Lower lobe of right lung (tissue), 2 donors: ENCODE measurements around the gene ZBTB44. TPM values are rescaled to one million over a fixed set of nuclear protein-coding genes. Genes with fewer than 3 reads are reported as not detected.

ENCODE experiments used
- ATAC-seq, 2 donors: fragments of 200-7000 bp; cut with Tn5 transposase; one replicate each; pipeline ENCODE4 v1.9.1; 2020 to 2022; ENCODE audit warnings: mild to moderate bottlenecking in 2 of 2, moderate library complexity in 2 of 2
- DNase-seq: peaks from one replicate; pipeline ENCODE4 v3.0.0-alpha.2; 2020
- H3K27ac ChIP-seq: fragments of 200-600 bp; one replicate; pipeline ENCODE4 v1.8.0; 2022
- H3K27me3 ChIP-seq: fragments of 200-600 bp; one replicate; pipeline ENCODE4 v1.8.0; 2022; ENCODE audit warnings: low read depth
- H3K36me3 ChIP-seq: fragments of 200-600 bp; one replicate; pipeline ENCODE4 v1.8.0; 2022; ENCODE audit warnings: mild to moderate bottlenecking
- H3K4me1 ChIP-seq: fragments of 200-600 bp; one replicate; pipeline ENCODE4 v1.8.0; 2022
- H3K4me3 ChIP-seq: fragments of 200-600 bp; one replicate; pipeline ENCODE4 v1.8.0; 2022; ENCODE audit warnings: mild to moderate bottlenecking
- H3K9me3 ChIP-seq: fragments of 200-600 bp; one replicate; pipeline ENCODE4 v1.8.0; 2022
- intact Hi-C: fragments of 100-400 bp; cut with DNase I; formaldehyde crosslinking; loops from one replicate; pipeline ENCODE4 v1.11.0; 2022
- total RNA-seq: library from RNA; stranded (reverse); fragmentation: NEBNext Ultra II Directional; extraction: Animal tissue kit (Norgen Biotek cat#: 25700); gene quantifications from one replicate; pipeline ENCODE4 v1.2.1, GENCODE V29; 2021
- TF ChIP-seq, protein P1 (sequence below): fragments of 200-600 bp; IDR thresholded peaks from one replicate; pipeline ENCODE4 v1.8.0; 2022; ENCODE audit warnings: antibody characterized with exemption, mild to moderate bottlenecking
- donor health status: DM: no; HTN: yes; CAD: no; lungs with severe emphysema.

The ZBTB44 gene
- total RNA-seq, 1 donor from 2014 or later: 59.8 TPM

DNA sequence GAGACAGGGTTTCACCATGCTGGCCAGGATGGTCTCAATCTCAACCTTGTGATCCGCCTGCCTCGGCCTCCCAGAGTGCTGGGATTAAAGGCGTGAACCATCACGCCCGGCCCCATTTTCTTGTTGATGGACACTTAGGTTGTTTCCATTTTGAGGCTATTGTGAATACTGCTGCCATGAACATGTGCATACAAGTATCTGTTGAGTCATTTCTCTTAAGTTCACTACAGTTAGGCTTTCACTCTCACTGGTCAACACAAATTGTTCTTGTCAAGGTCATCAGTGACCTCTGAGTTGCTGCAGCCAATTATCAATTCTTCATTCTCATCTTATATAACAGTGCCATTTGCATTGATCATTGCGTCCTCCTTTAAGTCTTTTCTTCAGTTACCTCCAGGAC, 13.0 kb upstream of the ZBTB44 start:
- H3K9me3 ChIP-seq: no peaks in the 10 kb centered on the region
- ATAC-seq: no peak
- TF ChIP-seq, protein P1, sequence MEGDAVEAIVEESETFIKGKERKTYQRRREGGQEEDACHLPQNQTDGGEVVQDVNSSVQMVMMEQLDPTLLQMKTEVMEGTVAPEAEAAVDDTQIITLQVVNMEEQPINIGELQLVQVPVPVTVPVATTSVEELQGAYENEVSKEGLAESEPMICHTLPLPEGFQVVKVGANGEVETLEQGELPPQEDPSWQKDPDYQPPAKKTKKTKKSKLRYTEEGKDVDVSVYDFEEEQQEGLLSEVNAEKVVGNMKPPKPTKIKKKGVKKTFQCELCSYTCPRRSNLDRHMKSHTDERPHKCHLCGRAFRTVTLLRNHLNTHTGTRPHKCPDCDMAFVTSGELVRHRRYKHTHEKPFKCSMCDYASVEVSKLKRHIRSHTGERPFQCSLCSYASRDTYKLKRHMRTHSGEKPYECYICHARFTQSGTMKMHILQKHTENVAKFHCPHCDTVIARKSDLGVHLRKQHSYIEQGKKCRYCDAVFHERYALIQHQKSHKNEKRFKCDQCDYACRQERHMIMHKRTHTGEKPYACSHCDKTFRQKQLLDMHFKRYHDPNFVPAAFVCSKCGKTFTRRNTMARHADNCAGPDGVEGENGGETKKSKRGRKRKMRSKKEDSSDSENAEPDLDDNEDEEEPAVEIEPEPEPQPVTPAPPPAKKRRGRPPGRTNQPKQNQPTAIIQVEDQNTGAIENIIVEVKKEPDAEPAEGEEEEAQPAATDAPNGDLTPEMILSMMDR: no peak

DNA sequence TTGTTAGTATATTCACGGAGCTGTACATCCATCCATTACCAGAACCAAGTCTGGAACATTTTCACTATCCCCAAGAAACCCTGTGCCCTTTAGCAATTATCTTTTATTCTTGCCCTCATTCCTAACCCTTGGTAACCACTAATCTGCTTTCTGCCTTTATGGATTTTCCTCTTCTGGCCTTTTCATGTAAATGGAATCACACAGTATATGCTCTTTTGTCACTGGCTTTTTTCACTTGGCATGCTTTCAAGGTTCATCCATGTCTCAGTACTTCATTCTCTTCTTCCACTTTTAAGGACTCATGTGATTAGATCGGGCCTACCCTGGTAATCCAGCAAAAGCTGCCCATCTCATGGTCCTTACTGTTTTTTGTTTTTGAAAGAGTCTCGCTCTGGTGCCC, 11.0 kb upstream of the ZBTB44 start:
- Histone ChIP-seq H3K4me3 (no peak overlapping the region), H3K27me3 (no peaks in the 10 kb centered on the region), H3K4me1 (no peaks in the 10 kb centered on the region), H3K36me3 (no peaks in the 10 kb centered on the region), H3K9me3 (peaks cover 7% of the 10 kb centered on the region), H3K27ac (no peak overlapping the region)
- intact Hi-C loops: no loop called here
- ATAC-seq: no peak
- TF ChIP-seq, protein P1: no peak
- DNase-seq: no peak

More for the DNA sequence above, 13.0 kb upstream of the ZBTB44 start:
- Histone ChIP-seq H3K4me3 (no peak overlapping the region), H3K36me3 (no peaks in the 10 kb centered on the region), H3K4me1 (no peaks in the 10 kb centered on the region), H3K27ac (no peak overlapping the region), H3K27me3 (no peaks in the 10 kb centered on the region)
- intact Hi-C loops: no loop called here
- DNase-seq: no peak

DNA sequence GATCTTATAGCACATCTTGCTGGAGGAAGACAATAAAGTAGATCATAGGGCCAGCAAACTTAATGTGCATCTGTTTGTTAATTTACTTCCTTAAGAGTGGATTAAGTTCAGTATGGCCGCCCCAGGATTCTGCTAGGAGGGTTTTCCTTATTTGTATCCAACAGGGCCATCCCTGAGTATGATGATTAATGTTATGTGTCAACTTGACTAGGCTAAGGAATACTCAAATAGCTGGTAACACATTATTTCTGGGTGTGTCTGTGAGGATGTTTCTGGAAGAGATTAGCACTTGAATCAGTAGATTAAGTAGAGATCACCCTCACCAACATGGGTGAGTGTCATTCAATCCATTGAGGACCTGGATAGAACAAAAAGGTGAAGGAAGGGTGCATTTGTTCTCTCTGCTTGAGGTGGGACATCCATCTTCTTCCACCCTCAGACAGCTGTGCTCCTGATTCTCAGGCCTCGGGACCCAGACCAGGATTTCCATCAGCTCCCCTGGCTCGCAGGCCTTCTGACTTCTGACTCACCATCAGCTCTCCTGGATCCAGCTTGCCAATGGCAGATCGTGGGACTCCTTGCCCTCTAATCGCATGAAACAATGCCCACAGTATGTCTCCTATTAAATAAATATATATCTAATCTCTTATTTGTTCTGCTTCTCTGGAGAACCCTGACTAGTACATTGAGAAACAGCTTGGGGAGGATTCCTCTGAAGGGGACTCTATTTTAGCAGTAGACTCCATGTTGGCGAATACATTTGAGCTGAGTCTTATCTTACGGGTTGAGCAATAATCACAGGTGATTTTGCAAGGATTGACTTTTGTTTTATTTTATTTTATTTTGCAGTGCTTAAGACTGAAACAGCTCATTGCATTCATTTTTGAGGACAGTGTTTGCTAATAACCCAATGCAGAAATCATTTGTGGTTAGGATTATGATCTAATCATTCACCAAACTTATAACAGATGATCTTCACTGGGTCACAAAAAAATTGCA, 9.0 kb upstream of the ZBTB44 start:
- ATAC-seq (no peak), DNase-seq (no peak)
- Histone ChIP-seq H3K27me3 (no peaks in the 10 kb centered on the region), H3K9me3 (peaks cover 7% of the 10 kb centered on the region), H3K27ac (no peak overlapping the region), H3K4me1 (no peaks in the 10 kb centered on the region), H3K4me3 (no peak overlapping the region), H3K36me3 (no peaks in the 10 kb centered on the region)
- intact Hi-C loops: no loop called here
- TF ChIP-seq, protein P1: no peak

DNA sequence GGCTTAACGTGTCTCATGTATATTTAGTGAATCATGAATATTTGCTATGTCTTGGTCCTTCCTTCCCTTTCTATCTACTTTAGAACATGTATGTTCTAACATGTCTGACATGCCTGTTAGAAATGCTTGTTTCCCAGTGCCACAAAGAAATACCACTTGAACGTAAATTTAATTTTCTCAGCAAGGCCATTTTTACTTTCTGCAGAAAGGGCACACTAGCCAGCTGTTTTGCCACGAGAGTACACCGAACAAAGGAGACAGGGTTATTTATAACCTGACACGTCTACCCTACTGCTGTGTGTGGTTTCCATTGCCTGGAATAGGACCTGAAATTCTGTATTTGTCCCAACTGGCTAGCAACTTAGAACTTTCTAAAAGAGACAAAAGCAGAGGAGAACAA, 7.4 kb upstream of the ZBTB44 start:
- DNase-seq: no peak
- ATAC-seq: no peak
- peaks cover 4% of the 10 kb centered on the region for H3K4me1 ChIP-seq
- no peak overlapping the region for H3K27ac ChIP-seq
- intact Hi-C loops: no loop called here
- H3K9me3 ChIP-seq: peaks cover 7% of the 10 kb centered on the region
- no peak overlapping the region for H3K4me3 ChIP-seq
- H3K36me3 ChIP-seq: no peaks in the 10 kb centered on the region
- TF ChIP-seq, protein P1: no peak
- no peaks in the 10 kb centered on the region for H3K27me3 ChIP-seq

DNA sequence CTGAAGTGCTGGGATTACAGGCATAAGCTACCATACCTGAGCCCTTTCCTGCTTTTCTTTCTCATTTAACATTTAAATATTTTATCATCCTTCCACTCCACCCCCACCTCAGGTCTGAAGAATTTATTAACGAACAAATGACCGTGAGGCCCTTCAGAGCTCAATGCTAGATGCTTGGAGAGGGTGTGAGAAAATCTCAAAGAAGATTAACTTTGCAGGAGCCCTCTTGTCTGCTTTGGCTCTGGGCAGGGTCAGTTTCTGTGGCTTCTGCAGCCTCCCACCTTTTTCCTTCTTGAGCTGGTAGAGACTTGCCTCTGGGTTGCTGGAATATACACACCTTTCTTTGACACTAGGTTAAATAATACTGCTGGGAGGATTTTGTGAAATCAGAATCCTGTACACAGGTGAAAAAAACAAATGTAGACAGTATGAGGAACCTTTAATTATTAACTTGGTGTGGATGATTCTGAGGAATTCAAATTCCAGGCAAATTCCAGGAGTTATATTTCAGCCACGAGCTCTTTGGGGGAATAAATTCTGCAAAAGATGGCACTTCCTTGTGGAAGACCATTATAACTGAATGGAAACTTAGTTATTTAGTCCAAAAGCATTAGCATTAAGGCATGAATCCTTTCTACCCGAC, 3.4 kb upstream of the ZBTB44 start:
- H3K27me3 ChIP-seq: no peaks in the 10 kb centered on the region
- H3K36me3 ChIP-seq: no peaks in the 10 kb centered on the region
- peaks cover 7% of the 10 kb centered on the region for H3K9me3 ChIP-seq
- H3K4me3 ChIP-seq: no peak overlapping the region
- H3K27ac ChIP-seq: no peak overlapping the region
- intact Hi-C loops: no loop called here
- H3K4me1 ChIP-seq: peaks cover 8% of the 10 kb centered on the region
- TF ChIP-seq, protein P1: no peak
- ATAC-seq: no peak
- no peak for DNase-seq
